GM10266 (cell line): ENCODE data around the gene LTB4R.
"Not testable (repeated sequence)": the region's sequence is repeated elsewhere in the genome, so short reads cannot be mapped to it uniquely, and the experiment has no call there.

Experiments
- DNase-seq: peaks from one replicate; pipeline ENCODE4 v3.0.0; 2012; ENCODE audit errors: extremely low spot score
- TF ChIP-seq, protein P1 (sequence below): IDR thresholded peaks from 2 replicates; pipeline ENCODE4 v1.5.1; 2012; ENCODE audit warnings: mild to moderate bottlenecking, low read depth; ENCODE audit not compliant: control insufficient read depth, insufficient read depth; ENCODE audit errors: missing control alignments

The LTB4R gene

DNA sequence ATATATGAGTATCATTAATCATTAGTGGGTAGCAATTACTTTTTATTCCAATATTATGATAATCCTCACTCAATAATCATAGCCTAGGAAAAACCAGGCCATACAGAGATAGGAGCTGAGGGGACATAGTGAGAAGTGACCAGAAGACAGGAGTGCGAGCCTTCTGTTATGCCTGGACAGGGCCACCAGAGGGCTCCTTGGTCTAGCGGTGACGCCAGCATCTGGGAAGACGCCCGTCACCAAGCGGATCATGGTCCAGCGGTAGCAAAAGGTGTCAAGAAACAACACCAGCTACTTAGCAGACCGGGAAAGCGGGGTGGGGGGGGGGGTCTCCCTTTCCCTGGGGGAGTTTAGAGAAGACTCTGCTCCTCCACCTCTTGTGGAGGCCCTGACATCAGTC lies 16.6 kb downstream of the LTB4R start:
- not testable (repeated sequence) for DNase-seq
- TF ChIP-seq, protein P1, sequence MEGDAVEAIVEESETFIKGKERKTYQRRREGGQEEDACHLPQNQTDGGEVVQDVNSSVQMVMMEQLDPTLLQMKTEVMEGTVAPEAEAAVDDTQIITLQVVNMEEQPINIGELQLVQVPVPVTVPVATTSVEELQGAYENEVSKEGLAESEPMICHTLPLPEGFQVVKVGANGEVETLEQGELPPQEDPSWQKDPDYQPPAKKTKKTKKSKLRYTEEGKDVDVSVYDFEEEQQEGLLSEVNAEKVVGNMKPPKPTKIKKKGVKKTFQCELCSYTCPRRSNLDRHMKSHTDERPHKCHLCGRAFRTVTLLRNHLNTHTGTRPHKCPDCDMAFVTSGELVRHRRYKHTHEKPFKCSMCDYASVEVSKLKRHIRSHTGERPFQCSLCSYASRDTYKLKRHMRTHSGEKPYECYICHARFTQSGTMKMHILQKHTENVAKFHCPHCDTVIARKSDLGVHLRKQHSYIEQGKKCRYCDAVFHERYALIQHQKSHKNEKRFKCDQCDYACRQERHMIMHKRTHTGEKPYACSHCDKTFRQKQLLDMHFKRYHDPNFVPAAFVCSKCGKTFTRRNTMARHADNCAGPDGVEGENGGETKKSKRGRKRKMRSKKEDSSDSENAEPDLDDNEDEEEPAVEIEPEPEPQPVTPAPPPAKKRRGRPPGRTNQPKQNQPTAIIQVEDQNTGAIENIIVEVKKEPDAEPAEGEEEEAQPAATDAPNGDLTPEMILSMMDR: peak; percentile 55

GRCh38 chr14:24329073-24329663 lies 17.9 kb downstream of the LTB4R start:
- DNase-seq: no peak
- TF ChIP-seq, protein P1: no peak

- no peak for DNase-seq
- TF ChIP-seq, protein P1: no peak
Observed at GRCh38 chr14:24329736-24330135, 18.4 kb downstream of the LTB4R start.

DNA sequence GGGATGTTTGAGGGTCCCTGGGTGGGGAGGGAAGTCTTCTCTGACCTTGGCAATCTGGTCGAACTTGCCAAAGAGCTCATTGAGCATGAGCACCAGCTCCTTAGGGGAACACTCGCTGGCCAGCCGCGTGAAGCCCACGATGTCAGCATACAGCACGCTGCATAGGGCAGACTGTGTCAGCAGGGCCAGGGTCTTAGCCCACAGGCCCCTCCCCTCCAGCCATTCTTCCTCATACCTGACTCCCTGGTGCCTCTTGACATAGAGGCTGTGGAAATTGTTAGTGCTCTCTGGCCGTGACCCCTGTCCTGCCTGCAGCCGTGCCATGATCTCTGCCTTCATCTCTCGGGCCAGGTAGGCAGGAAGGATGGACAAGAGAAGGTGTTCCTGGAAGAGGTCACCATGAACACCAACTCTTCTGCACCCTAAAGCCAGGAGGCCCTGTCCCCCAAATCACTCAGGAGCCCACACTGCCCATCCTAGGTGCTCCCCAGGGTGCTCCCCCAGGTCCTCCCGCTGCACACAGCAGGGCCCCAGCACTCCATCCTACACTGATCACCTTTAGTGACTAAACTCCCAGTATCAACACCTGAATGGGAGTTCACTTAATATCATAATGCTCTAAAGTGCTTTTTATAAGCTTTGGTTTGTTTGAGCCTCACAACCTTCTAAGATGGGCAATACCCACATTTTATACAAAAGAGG lies 19.8 kb downstream of the LTB4R start:
- no peak for DNase-seq
- TF ChIP-seq, protein P1: no peak

- TF ChIP-seq, protein P1: no peak
- no peak for DNase-seq
Observed at GRCh38 chr14:24331731-24332267, 20.5 kb downstream of the LTB4R start.

DNA sequence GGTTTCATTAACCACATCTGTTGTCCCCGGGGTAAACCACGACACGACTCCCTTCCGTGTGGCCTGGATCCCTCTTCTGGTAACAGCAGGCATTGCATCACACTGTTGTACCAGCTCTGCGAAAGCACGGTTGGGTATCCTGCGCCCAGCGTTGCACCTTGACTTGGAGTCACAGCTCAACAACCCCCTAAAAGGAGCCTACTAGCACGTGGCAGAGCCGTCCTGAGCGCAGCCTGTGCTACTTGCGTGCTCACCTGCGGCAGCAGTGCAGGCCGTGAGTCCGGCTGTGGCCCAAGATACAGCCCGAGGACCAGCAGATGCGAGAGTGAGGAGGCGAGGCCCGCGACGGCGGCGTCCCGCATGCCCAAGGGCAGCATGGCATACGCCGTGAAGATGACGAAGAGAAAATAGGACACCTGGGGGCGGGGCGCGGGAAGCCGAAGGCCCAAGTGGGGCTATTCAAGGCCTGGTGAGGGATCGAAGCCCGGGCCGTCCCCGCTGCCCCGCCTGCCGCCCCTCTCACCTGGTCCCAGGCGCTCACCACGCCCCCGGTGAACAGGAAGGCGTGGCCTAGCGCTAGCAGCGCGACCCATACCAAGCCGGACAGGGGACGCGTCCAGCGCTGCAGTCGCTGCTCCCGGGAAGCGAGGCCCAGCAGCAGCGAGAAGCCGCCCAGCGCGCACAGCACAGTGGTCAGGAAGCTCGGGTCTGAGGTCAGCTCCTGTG lies 21.1 kb downstream of the LTB4R start:
- peak; percentile 92 for DNase-seq
- TF ChIP-seq, protein P1: peak; percentile 75
